Vagina (tissue), 2 donors: Measurements from ENCODE around the gene STXBP4.

Experiments
- CTCF ChIP-seq, 3 experiments: fragments of 450-650 bp in 2 of 3; fragments of 200-600 bp in 1 of 3; sonication (generic) in 1 of 3; IDR thresholded peaks; one replicate each; pipeline ENCODE4 v1.5.1; 2017 to 2019; ENCODE audit warnings: antibody characterized with exemption in 3 of 3, mild to moderate bottlenecking in 2 of 3, moderate library complexity in 2 of 3
- POLR2A ChIP-seq, 2 donors: fragments of 450-650 bp; IDR thresholded peaks; one replicate each; pipeline ENCODE4 v1.6.1; 2017; ENCODE audit warnings: antibody characterized with exemption in 2 of 2, mild to moderate bottlenecking in 2 of 2, moderate library complexity in 2 of 2
- POLR2AphosphoS5 ChIP-seq, 2 donors: sonication (generic); formaldehyde crosslinking; IDR thresholded peaks; one replicate each; pipeline ENCODE4 v1.9.0; 2017; ENCODE audit warnings: antibody characterized with exemption in 2 of 2, mild to moderate bottlenecking in 2 of 2, low read depth in 1 of 2; ENCODE audit not compliant: insufficient read depth in 1 of 2

GRCh38 chr17:54941285-54941684 lies 27.3 kb upstream of the STXBP4 start:
- no peak for TF ChIP-seq POLR2A (IDR thresholded peaks at IDR 0.05)
- TF ChIP-seq CTCF (IDR thresholded peaks at IDR 0.05) = no peak
- TF ChIP-seq POLR2AphosphoS5 (IDR thresholded peaks at IDR 0.05; ENCODE audit: insufficient read depth in 1 of 2, low read depth in 1 of 2) = no peak
